Activated CD4-positive, alpha-beta T cell treated with anti-CD3 and anti-CD28 coated beads, Interleukin-2, amount 10 ng/mL, durations not matched to agents 7 days and 5 days (primary cell): Measurements from ENCODE around the gene ZNF766. TPM values are rescaled to one million over a fixed set of nuclear protein-coding genes. Genes with fewer than 3 reads are reported as not detected.
A peak's percentile ranks its signal among the peaks of the same experiment; 100 is the strongest.
"Not testable (repeated sequence)": the region's sequence is repeated elsewhere in the genome, so short reads cannot be mapped to it uniquely, and the experiment has no call there.

Experiments
- CTCF ChIA-PET: fragments of 350-600 bp; sonication (Branson Sonifier 250); formaldehyde crosslinking; loops from one replicate; lab custom pipeline; 2021; ENCODE audit warnings: antibody characterized with exemption; lab: Charles Lee
- POLR2A ChIA-PET: fragments of 350-600 bp; sonication (Branson Sonifier 250); formaldehyde crosslinking; loops from one replicate; lab custom pipeline; 2021; ENCODE audit warnings: antibody characterized with exemption; lab: Charles Lee
- DNase-seq: peaks from one replicate; pipeline ENCODE4 v3.0.0-alpha.2; 2020
- H3K27ac Mint-ChIP-seq: one replicate; pipeline ENCODE4 v1.8.0; 2021; ENCODE audit warnings: mild to moderate bottlenecking, moderate library complexity, mixed read lengths
- H3K27me3 Mint-ChIP-seq: one replicate; pipeline ENCODE4 v1.8.0; 2021; ENCODE audit warnings: mixed read lengths
- H3K36me3 Mint-ChIP-seq: one replicate; pipeline ENCODE4 v1.8.0; 2021; ENCODE audit warnings: low read depth, mixed read lengths
- H3K4me1 Mint-ChIP-seq: one replicate; pipeline ENCODE4 v1.8.0; 2021; ENCODE audit warnings: mixed read lengths
- H3K4me3 Mint-ChIP-seq: one replicate; pipeline ENCODE4 v1.8.0; 2021; ENCODE audit warnings: mild to moderate bottlenecking, moderate library complexity, mixed read lengths
- H3K9me3 Mint-ChIP-seq: one replicate; pipeline ENCODE4 v1.8.0; 2021; ENCODE audit warnings: mixed read lengths
- total RNA-seq, 2 experiments: library from RNA; stranded (reverse); gene quantifications; one replicate each; pipeline ENCODE4 v1.2.3, GENCODE V29; 2021

ZNF766 gene
- total RNA-seq, 2 experiments from 2014 or later, result 23.3 to 24.0 TPM

- POLR2A ChIA-PET, result no interaction called here
- no peaks in the 10 kb centered on the region for H3K9me3 Mint-ChIP-seq
- CTCF ChIA-PET, result interaction anchor here (0.8 to 1.5 kb wide), 5 partner anchors 11 to 534 kb away, joined by 3 to 7 read pairs (median 4); partner anchors contain the start of gene ZNF616
These were observed 32.2 kb upstream of the ZNF766 start for GRCh38 chr19:52237197-52237596.

GRCh38 chr19:52237771-52238400 is 31.5 kb upstream of the ZNF766 start:
- DNase-seq, result peak; percentile 60
- Mint-ChIP-seq H3K9me3 (no peaks in the 10 kb centered on the region), H3K36me3 (no peaks in the 10 kb centered on the region), H3K27ac (no peak overlapping the region), H3K4me3 (no peak overlapping the region), H3K4me1 (no peaks in the 10 kb centered on the region), H3K27me3 (no peaks in the 10 kb centered on the region)
- CTCF ChIA-PET, result interaction anchor here (0.8 to 1.5 kb wide), 5 partner anchors 10 to 535 kb away, joined by 3 to 7 read pairs (median 4); partner anchors contain the start of gene ZNF616
- POLR2A ChIA-PET, result no interaction called here

More at GRCh38 chr19:52237197-52237596, 32.2 kb upstream of the ZNF766 start:
- no peaks in the 10 kb centered on the region for H3K27me3 Mint-ChIP-seq
- no peak overlapping the region for H3K4me3 Mint-ChIP-seq
- no peak overlapping the region for H3K27ac Mint-ChIP-seq
- H3K36me3 Mint-ChIP-seq, result no peaks in the 10 kb centered on the region
- DNase-seq, result no peak
- no peaks in the 10 kb centered on the region for H3K4me1 Mint-ChIP-seq

- Mint-ChIP-seq H3K4me1 (no peaks in the 10 kb centered on the region), H3K4me3 (no peak overlapping the region), H3K27ac (no peak overlapping the region), H3K9me3 (peaks cover 2% of the 10 kb centered on the region), H3K36me3 (no peaks in the 10 kb centered on the region), H3K27me3 (no peaks in the 10 kb centered on the region)
- ChIA-PET CTCF (no interaction called here), POLR2A (no interaction called here)
- DNase-seq, result no peak
These were observed 25.4 kb upstream of the ZNF766 start for GRCh38 chr19:52244021-52244420.

GRCh38 chr19:52248241-52248640 is 21.1 kb upstream of the ZNF766 start:
- no peak overlapping the region for H3K4me3 Mint-ChIP-seq
- no peaks in the 10 kb centered on the region for H3K36me3 Mint-ChIP-seq
- ChIA-PET POLR2A (no interaction called here), CTCF (interaction anchor here (1.0 kb wide), 2 partner anchors 11 to 17 kb away, joined by 3 to 4 read pairs; no protein-coding TSS in a partner anchor)
- H3K27ac Mint-ChIP-seq, result no peak overlapping the region
- H3K9me3 Mint-ChIP-seq, result peaks cover 14% of the 10 kb centered on the region
- no peaks in the 10 kb centered on the region for H3K27me3 Mint-ChIP-seq
- peak; percentile 61 for DNase-seq
- H3K4me1 Mint-ChIP-seq, result no peaks in the 10 kb centered on the region

GRCh38 chr19:52258426-52258825 is 11.0 kb upstream of the ZNF766 start:
- no peaks in the 10 kb centered on the region for H3K27me3 Mint-ChIP-seq
- H3K4me1 Mint-ChIP-seq, result no peaks in the 10 kb centered on the region
- H3K27ac Mint-ChIP-seq, result no peak overlapping the region
- ChIA-PET CTCF (no interaction called here), POLR2A (no interaction called here)
- H3K4me3 Mint-ChIP-seq, result no peak overlapping the region
- no peaks in the 10 kb centered on the region for H3K36me3 Mint-ChIP-seq
- no peak for DNase-seq
- H3K9me3 Mint-ChIP-seq, result peaks cover 21% of the 10 kb centered on the region

GRCh38 chr19:52265556-52265955 is 3.8 kb upstream of the ZNF766 start:
- H3K27ac Mint-ChIP-seq, H3K27me3 Mint-ChIP-seq, POLR2A ChIA-PET, DNase-seq, H3K4me3 Mint-ChIP-seq, H3K4me1 Mint-ChIP-seq: not testable (repeated sequence)
- peaks cover 30% of the 10 kb centered on the region for H3K9me3 Mint-ChIP-seq
- CTCF ChIA-PET, result interaction anchor here (0.5 to 0.6 kb wide), 2 partner anchors 105 to 383 kb away, joined by 3 to 6 read pairs; no protein-coding TSS in a partner anchor
- peaks cover 12% of the 10 kb centered on the region for H3K36me3 Mint-ChIP-seq

- Mint-ChIP-seq H3K4me1 (peaks cover 22% of the 10 kb centered on the region), H3K9me3 (peaks cover 41% of the 10 kb centered on the region), H3K4me3 (peak overlapping the region; percentile 100), H3K27me3 (no peaks in the 10 kb centered on the region), H3K36me3 (peaks cover 53% of the 10 kb centered on the region), H3K27ac (peak overlapping the region; percentile 98)
- peak; percentile 27 for DNase-seq
- CTCF ChIA-PET, result no interaction called here
- POLR2A ChIA-PET, result no interaction called here
These were observed 989 bp downstream of the ZNF766 start for GRCh38 chr19:52270266-52270885.

GRCh38 chr19:52273301-52273700 is 3.9 kb downstream of the ZNF766 start:
- H3K9me3 Mint-ChIP-seq, result peaks cover 51% of the 10 kb centered on the region
- no peak overlapping the region for H3K27ac Mint-ChIP-seq
- peaks cover 22% of the 10 kb centered on the region for H3K4me1 Mint-ChIP-seq
- CTCF ChIA-PET, result interaction anchor here (0.5 kb wide), 1 partner anchor 75 kb away, joined by 3 read pairs; no protein-coding TSS in a partner anchor
- POLR2A ChIA-PET, result no interaction called here
- peaks cover 75% of the 10 kb centered on the region for H3K36me3 Mint-ChIP-seq
- H3K4me3 Mint-ChIP-seq, result no peak overlapping the region
- DNase-seq, result no peak
- no peaks in the 10 kb centered on the region for H3K27me3 Mint-ChIP-seq

- Mint-ChIP-seq H3K4me3 (no peak overlapping the region), H3K9me3 (peaks cover 58% of the 10 kb centered on the region), H3K4me1 (peaks cover 22% of the 10 kb centered on the region), H3K36me3 (peaks cover 84% of the 10 kb centered on the region), H3K27ac (no peak overlapping the region), H3K27me3 (no peaks in the 10 kb centered on the region)
- ChIA-PET POLR2A (no interaction called here), CTCF (no interaction called here)
- no peak for DNase-seq
These were observed 4.8 kb downstream of the ZNF766 start for GRCh38 chr19:52274191-52274590.

GRCh38 chr19:52275988-52276387 is 6.6 kb downstream of the ZNF766 start:
- POLR2A ChIA-PET, result no interaction called here
- Mint-ChIP-seq H3K4me1 (peaks cover 11% of the 10 kb centered on the region), H3K27me3 (no peaks in the 10 kb centered on the region), H3K36me3 (peaks cover 80% of the 10 kb centered on the region), H3K4me3 (no peak overlapping the region), H3K27ac (no peak overlapping the region), H3K9me3 (peaks cover 56% of the 10 kb centered on the region)
- CTCF ChIA-PET, result no interaction called here
- no peak for DNase-seq

GRCh38 chr19:52277471-52277870 is 8.1 kb downstream of the ZNF766 start:
- CTCF ChIA-PET, result no interaction called here
- Mint-ChIP-seq H3K4me1 (peaks cover 2% of the 10 kb centered on the region), H3K9me3 (peaks cover 55% of the 10 kb centered on the region), H3K27me3 (no peaks in the 10 kb centered on the region), H3K36me3 (peaks cover 79% of the 10 kb centered on the region), H3K27ac (no peak overlapping the region), H3K4me3 (no peak overlapping the region)
- POLR2A ChIA-PET, result no interaction called here
- no peak for DNase-seq

GRCh38 chr19:52286256-52286655 is 16.9 kb downstream of the ZNF766 start:
- Mint-ChIP-seq H3K9me3 (peaks cover 55% of the 10 kb centered on the region), H3K4me3 (no peak overlapping the region), H3K4me1 (no peaks in the 10 kb centered on the region), H3K27me3 (no peaks in the 10 kb centered on the region), H3K27ac (no peak overlapping the region), H3K36me3 (peaks cover 94% of the 10 kb centered on the region)
- DNase-seq, result no peak
- POLR2A ChIA-PET, result no interaction called here
- CTCF ChIA-PET, result interaction anchor here (0.6 kb wide), 1 partner anchor 263 kb away, joined by 3 read pairs; no protein-coding TSS in a partner anchor

GRCh38 chr19:52291781-52292180 is 22.4 kb downstream of the ZNF766 start:
- POLR2A ChIA-PET, result no interaction called here
- Mint-ChIP-seq H3K4me1 (peaks cover 3% of the 10 kb centered on the region), H3K27me3 (no peaks in the 10 kb centered on the region), H3K4me3 (no peak overlapping the region), H3K27ac (no peak overlapping the region), H3K36me3 (peaks cover 73% of the 10 kb centered on the region), H3K9me3 (peaks cover 40% of the 10 kb centered on the region)
- DNase-seq, result no peak
- CTCF ChIA-PET, result interaction anchor here (0.9 kb wide), 1 partner anchor 10 kb away, joined by 5 read pairs; no protein-coding TSS in a partner anchor
